Colonic mucosa (tissue), 4 donors: Measurements from ENCODE around the gene CXCL14. TPM values are rescaled to one million over a fixed set of nuclear protein-coding genes. Genes with fewer than 3 reads are reported as not detected.
A peak's percentile ranks its signal among the peaks of the same experiment; 100 is the strongest.

Source experiments
- DNase-seq: peaks from one replicate; pipeline ENCODE4 v3.0.0-alpha.2; 2020
- H3K27ac ChIP-seq: fragments of 200-600 bp; one replicate; pipeline ENCODE4 v1.8.0; 2021
- H3K27me3 ChIP-seq: fragments of 200-600 bp; one replicate; pipeline ENCODE4 v1.8.0; 2021
- H3K36me3 ChIP-seq: fragments of 200-600 bp; one replicate; pipeline ENCODE4 v1.8.0; 2021
- H3K4me1 ChIP-seq: fragments of 200-600 bp; one replicate; pipeline ENCODE4 v1.8.0; 2021; ENCODE audit warnings: mild to moderate bottlenecking
- H3K4me3 ChIP-seq: fragments of 200-600 bp; one replicate; pipeline ENCODE4 v1.8.0; 2021
- H3K9ac ChIP-seq, 2 donors: one replicate each; pipeline ENCODE4 v1.7.0; 2013; ENCODE audit warnings: control low read depth in 2 of 2, low read depth in 2 of 2, low read length in 2 of 2
- H3K9me3 ChIP-seq: fragments of 200-600 bp; one replicate; pipeline ENCODE4 v1.8.0; 2021
- CTCF ChIP-seq: fragments of 200-600 bp; IDR thresholded peaks from one replicate; pipeline ENCODE4 v1.8.0; 2022; ENCODE audit warnings: antibody characterized with exemption, mild to moderate bottlenecking
- intact Hi-C: fragments of 100-400 bp; cut with DNase I; formaldehyde crosslinking; loops from one replicate; pipeline ENCODE4 v1.14.1; 2022
- total RNA-seq, 2 donors: library from RNA; stranded (reverse); fragmentation: NEBNext Ultra II Directional in 1 of 2; extraction: Animal tissue kit (Norgen Biotek cat#: 25700) in 1 of 2; gene quantifications; one replicate each; pipeline ENCODE4 v1.2.1, GENCODE V29; 2021
- donor health status: healthy.
- donor health status: DM: no; HTN: no; CAD: no.
- donor health status: DM: no; HTN: no; CAD: no.

CXCL14 gene
- total RNA-seq, 2 donors from 2014 or later: 29.8 to 68.2 TPM

- no peak for TF ChIP-seq CTCF
- H3K4me1 ChIP-seq: peaks cover 5% of the 10 kb centered on the region
- no peak overlapping the region for H3K9ac ChIP-seq
- no peak overlapping the region for H3K27ac ChIP-seq
- no peaks in the 10 kb centered on the region for H3K36me3 ChIP-seq
- H3K9me3 ChIP-seq: no peaks in the 10 kb centered on the region
- intact Hi-C loops: no loop called here
- no peaks in the 10 kb centered on the region for H3K27me3 ChIP-seq
- no peak for DNase-seq
- no peak overlapping the region for H3K4me3 ChIP-seq
Measured at GRCh38 chr5:135565266-135565665, 13.5 kb downstream of the CXCL14 start.

GRCh38 chr5:135564331-135564730, 14.5 kb downstream of the CXCL14 start:
- Histone ChIP-seq H3K4me1 (peaks cover 5% of the 10 kb centered on the region), H3K27ac (no peak overlapping the region), H3K4me3 (no peak overlapping the region), H3K9me3 (no peaks in the 10 kb centered on the region), H3K27me3 (no peaks in the 10 kb centered on the region), H3K36me3 (no peaks in the 10 kb centered on the region), H3K9ac (no peak overlapping the region)
- no peak for TF ChIP-seq CTCF
- intact Hi-C loops: loop anchor here (5.0 kb wide), 2 partner anchors 163 to 268 kb away; partner anchors contain the start of gene SLC25A48
- DNase-seq: no peak

GRCh38 chr5:135561266-135561665, 17.5 kb downstream of the CXCL14 start:
- Histone ChIP-seq H3K4me1 (peaks cover 5% of the 10 kb centered on the region), H3K4me3 (no peak overlapping the region), H3K9me3 (no peaks in the 10 kb centered on the region), H3K36me3 (no peaks in the 10 kb centered on the region), H3K27me3 (no peaks in the 10 kb centered on the region), H3K9ac (no peak overlapping the region), H3K27ac (no peak overlapping the region)
- DNase-seq: no peak
- TF ChIP-seq CTCF: no peak
- intact Hi-C loops: loop anchor here (5.0 kb wide), 2 partner anchors 166 to 271 kb away; partner anchors contain the start of gene SLC25A48

GRCh38 chr5:135560858-135561257, 17.9 kb downstream of the CXCL14 start:
- no peaks in the 10 kb centered on the region for H3K9me3 ChIP-seq
- DNase-seq: peak; percentile 85
- no peaks in the 10 kb centered on the region for H3K27me3 ChIP-seq
- no peaks in the 10 kb centered on the region for H3K36me3 ChIP-seq
- no peak overlapping the region for H3K4me3 ChIP-seq
- H3K4me1 ChIP-seq: peaks cover 5% of the 10 kb centered on the region
- H3K27ac ChIP-seq: no peak overlapping the region
- H3K9ac ChIP-seq: no peak overlapping the region
- peak; percentile 76 for TF ChIP-seq CTCF
- intact Hi-C loops: loop anchor here (5.0 kb wide), 2 partner anchors 166 to 271 kb away; partner anchors contain the start of gene SLC25A48

- Histone ChIP-seq H3K9ac (no peak overlapping the region), H3K36me3 (no peaks in the 10 kb centered on the region), H3K4me1 (peaks cover 5% of the 10 kb centered on the region), H3K27me3 (no peaks in the 10 kb centered on the region), H3K4me3 (no peak overlapping the region), H3K27ac (no peak overlapping the region), H3K9me3 (no peaks in the 10 kb centered on the region)
- TF ChIP-seq CTCF: no peak
- intact Hi-C loops: no loop called here
- no peak for DNase-seq
Measured at GRCh38 chr5:135559354-135559753, 19.4 kb downstream of the CXCL14 start.
